K562 (cell line): ENCODE data around the gene PRR29. TPM values are rescaled to one million over a fixed set of nuclear protein-coding genes. Genes with fewer than 3 reads are reported as not detected.

Experiments
- ATAC-seq: fragments of 200-7000 bp; cut with Tn5 transposase; 3 replicates; pipeline ENCODE4 v1.9.1; 2020; ENCODE audit warnings: moderate library complexity
- BruUV-seq: library from RNA; stranded (reverse); fragments of 400-500 nt; replicated peaks from 2 replicates; lab custom pipeline; 2021; lab: Mats Ljungman, UMichigan
- CTCF ChIA-PET: fragments of 300-600 bp; formaldehyde crosslinking; extraction: SDS; loops from one replicate; lab custom pipeline; 2021; ENCODE audit warnings: low intra/inter-chr PET ratio; lab: Yijun Ruan, JAX
- POLR2A ChIA-PET: fragments of 300-600, 350-650 bp; sonication (Branson Sonifier 250); formaldehyde crosslinking; extraction: SDS; loops from one replicate; lab custom pipeline; 2021; ENCODE audit warnings: antibody characterized with exemption, inconsistent platforms; lab: Yijun Ruan, JAX
- DNase-seq, 4 experiments: peaks; one replicate each; pipeline versions ENCODE4 v3.0.0 to v3.0.0-alpha.2; 2011 to 2018; ENCODE audit warnings: low spot score in 3 of 4, mixed read lengths in 3 of 4; ENCODE audit errors: extremely low read depth in 1 of 4
- FAIRE-seq: peaks from 2 replicates; lab custom pipeline; 2011; peaks lifted over from hg19 to GRCh38; lab: Jason Lieb, UNC
- H2AFZ ChIP-seq: 2 replicates; pipeline ENCODE4 v1.6.0; 2011; ENCODE audit warnings: low read depth, low read length, control low read depth, inconsistent platforms
- H3K27ac ChIP-seq: fragments of 200-600 bp; 3 replicates; pipeline ENCODE4 v1.8.0; 2011; ENCODE audit warnings: low read depth, mild to moderate bottlenecking, control low read depth, inconsistent platforms, low read length, moderate library complexity, mixed read lengths; ENCODE audit errors: extremely low read depth
- H3K27me3 ChIP-seq, 2 experiments: fragments of 300-600 bp in 1 of 2; 2 replicates in 1 of 2; 3 replicates in 1 of 2; pipeline versions ENCODE4 v1.6.0 to v1.8.0; 2011; ENCODE audit warnings: inconsistent platforms in 2 of 2, low read length in 2 of 2, mild to moderate bottlenecking in 1 of 2, mixed read lengths in 1 of 2, moderate library complexity in 1 of 2; ENCODE audit not compliant: control insufficient read depth in 2 of 2, insufficient read depth in 2 of 2
- H3K36me3 ChIP-seq: fragments of 300-600 bp; 3 replicates; pipeline ENCODE4 v1.8.0; 2011; ENCODE audit warnings: mild to moderate bottlenecking, low read length, inconsistent platforms; ENCODE audit not compliant: control insufficient read depth, insufficient read depth
- H3K4me1 ChIP-seq, 2 experiments: fragments of 200-600 bp in 1 of 2; replicated peaks in 1 of 2; 2 replicates in 1 of 2; 3 replicates in 1 of 2; pipeline versions ENCODE4 v1.5.1 to v1.8.0; 2011; ENCODE audit warnings: inconsistent platforms in 2 of 2, low read length in 2 of 2, mild to moderate bottlenecking in 1 of 2, mixed read lengths in 1 of 2, moderate library complexity in 1 of 2; ENCODE audit not compliant: control insufficient read depth in 2 of 2, insufficient read depth in 2 of 2
- H3K4me2 ChIP-seq: 2 replicates; pipeline ENCODE4 v1.6.1; 2011; ENCODE audit warnings: low read length, control low read depth, inconsistent platforms, mixed read lengths; ENCODE audit not compliant: insufficient read depth
- H3K4me3 ChIP-seq: fragments of 200-600 bp; sonication (generic), shearing (Covaris generic); 2 replicates; pipeline ENCODE4 v1.5.1; 2016; ENCODE audit warnings: control low read depth, inconsistent platforms
- H3K79me2 ChIP-seq: fragments of 200-600 bp; 3 replicates; pipeline ENCODE4 v1.8.0; 2011; ENCODE audit warnings: low read length, inconsistent platforms; ENCODE audit not compliant: control insufficient read depth, insufficient read depth
- H3K9ac ChIP-seq, 2 experiments: 2 replicates each; pipeline versions ENCODE4 v1.6.0 to v1.6.1; 2011; ENCODE audit warnings: low read depth in 2 of 2, low read length in 2 of 2, control low read depth in 1 of 2, inconsistent platforms in 1 of 2, mild to moderate bottlenecking in 1 of 2, mixed read lengths in 1 of 2; ENCODE audit not compliant: insufficient read depth in 1 of 2
- H3K9me1 ChIP-seq: one replicate; pipeline ENCODE4 v1.6.0; 2011; ENCODE audit warnings: inconsistent platforms, mild to moderate bottlenecking, low read length, moderate library complexity; ENCODE audit not compliant: control insufficient read depth, insufficient read depth
- H3K9me3 ChIP-seq: replicated peaks from 2 replicates; pipeline ENCODE4 v1.5.1; 2011; ENCODE audit warnings: low read depth, low read length, inconsistent platforms; ENCODE audit not compliant: control insufficient read depth, insufficient read depth
- H4K20me1 ChIP-seq: replicated peaks from 2 replicates; pipeline ENCODE4 v1.6.1; 2011; ENCODE audit warnings: low read length, inconsistent platforms, mixed read lengths; ENCODE audit not compliant: control insufficient read depth, insufficient read depth
- ARID3A ChIP-seq: IDR thresholded peaks from 2 replicates; pipeline ENCODE4 v1.6.1; 2012; ENCODE audit warnings: low read depth, low read length, improper control_type of control experiment, borderline replicate concordance
- BCL6 ChIP-seq: fragments of 250-450 bp; sonication (Bioruptor Pico); IDR thresholded peaks from 2 replicates; pipeline ENCODE4 v1.4.0; 2020
- BCOR ChIP-seq: fragments of 450-650 bp; IDR thresholded peaks from 2 replicates; pipeline ENCODE4 v1.6.1; 2016
- CEBPG ChIP-seq, 3 experiments: fragments of 200-800 bp in 1 of 3; sonication (Bioruptor generic) in 1 of 3; sonication (generic) in 1 of 3; formaldehyde crosslinking in 1 of 3; IDR thresholded peaks in 2 of 3; conservative IDR thresholded peaks in 1 of 3; 2 replicates each; pipeline versions ENCODE4 v1.6.1 to v1.8.0; 2016 to 2022; ENCODE audit warnings: missing compliant biosample characterization in 2 of 3, missing genetic modification characterization in 2 of 3, mild to moderate bottlenecking in 1 of 3, missing genetic modification reagents in 1 of 3
- CHCHD3 ChIP-seq: fragments of 250-450 bp; sonication (Bioruptor Pico); IDR thresholded peaks from 2 replicates; pipeline ENCODE4 v2.1.2; 2022; ENCODE audit warnings: mild to moderate bottlenecking
- CREM ChIP-seq: IDR thresholded peaks from 2 replicates; pipeline ENCODE4 v1.6.1; 2014; ENCODE audit warnings: antibody characterized with exemption, low read depth
- CTCFL ChIP-seq: IDR thresholded peaks from 2 replicates; pipeline ENCODE4 v1.6.1; 2011; ENCODE audit warnings: borderline replicate concordance, low read depth, mild to moderate bottlenecking, moderate library complexity, low read length; ENCODE audit not compliant: insufficient read depth, poor library complexity, severe bottlenecking
- GTF2F1 ChIP-seq: IDR thresholded peaks from 2 replicates; pipeline ENCODE4 v1.6.1; 2011; ENCODE audit warnings: low read depth, low read length, improper control_type of control experiment
- HES1 ChIP-seq: fragments of 450-650 bp; IDR thresholded peaks from 2 replicates; pipeline ENCODE4 v1.6.1; 2016; ENCODE audit warnings: low read depth, mild to moderate bottlenecking, moderate library complexity
- MEF2D ChIP-seq: conservative IDR thresholded peaks from 2 replicates; pipeline ENCODE4 v1.6.1; 2016; ENCODE audit warnings: low read depth, missing genetic modification characterization, missing compliant biosample characterization
- NR2C1 ChIP-seq, 2 experiments: fragments of 450-650 bp; IDR thresholded peaks; 2 replicates each; pipeline ENCODE4 v1.6.1; 2017; ENCODE audit warnings: mild to moderate bottlenecking in 2 of 2, antibody characterized with exemption in 1 of 2, inconsistent platforms in 1 of 2, missing compliant biosample characterization in 1 of 2, missing genetic modification characterization in 1 of 2
- RB1 ChIP-seq: fragments of 450-650 bp; IDR thresholded peaks from 2 replicates; pipeline ENCODE4 v1.6.1; 2017; ENCODE audit warnings: low read depth, mild to moderate bottlenecking
- RBM25 ChIP-seq: fragments of 200-400 bp; formaldehyde crosslinking; IDR thresholded peaks from 2 replicates; pipeline ENCODE4 v1.6.1; 2018; ENCODE audit warnings: low read length, low read depth, moderate library complexity; ENCODE audit not compliant: severe bottlenecking
- RUNX1 ChIP-seq: sonication (generic); IDR thresholded peaks from 2 replicates; pipeline ENCODE4 v1.6.1; 2016; ENCODE audit warnings: antibody characterized with exemption, low read depth
- SIN3A ChIP-seq, 2 experiments: fragments of 150-350 bp in 1 of 2; IDR thresholded peaks; 2 replicates each; pipeline ENCODE4 v1.6.1; 2011 to 2016; ENCODE audit warnings: borderline replicate concordance in 2 of 2, low read depth in 2 of 2, low read length in 2 of 2, mild to moderate bottlenecking in 2 of 2, moderate library complexity in 2 of 2; ENCODE audit not compliant: control insufficient read depth in 1 of 2
- SRSF9 ChIP-seq: fragments of 200-400 bp; formaldehyde crosslinking; IDR thresholded peaks from 2 replicates; pipeline ENCODE4 v1.6.1; 2017; ENCODE audit warnings: low read depth, low read length, borderline replicate concordance
- STAT5A ChIP-seq: IDR thresholded peaks from 2 replicates; pipeline ENCODE4 v1.6.1; 2012; ENCODE audit warnings: low read length, inconsistent platforms, borderline replicate concordance
- TEAD4 ChIP-seq, 2 experiments: sonication (generic) in 1 of 2; formaldehyde crosslinking in 1 of 2; IDR thresholded peaks; 2 replicates each; pipeline versions ENCODE4 v1.6.1 to v1.8.0; 2012 to 2022; ENCODE audit warnings: borderline replicate concordance in 1 of 2, inconsistent platforms in 1 of 2, low read length in 1 of 2, mild to moderate bottlenecking in 1 of 2, missing genetic modification reagents in 1 of 2
- WGBS: fragments of 100-300 bp; shearing (Covaris generic); methylation state at CpG from one replicate; pipeline ENCODE4 v1.1.6; 2016; ENCODE audit warnings: low coverage, mixed read lengths; ENCODE audit not compliant: insufficient coverage; ENCODE audit errors: missing lambda C conversion rate; 5-methylcytosine and 5-hydroxymethylcytosine counted together
- in situ Hi-C: fragments of 300-500 bp; cut with MboI; formaldehyde crosslinking; loops from 4 replicates; pipeline ENCODE4 v1.15.0; 2018; ENCODE audit warnings: inconsistent platforms, mixed read lengths
- intact Hi-C: fragments of 100-400 bp; cut with micrococcal nuclease; formaldehyde crosslinking; loops from 2 replicates; pipeline ENCODE4 v1.14.2; 2022
- polyA plus RNA-seq, 8 experiments: library from polyadenylated mRNA; depleted of rRNA in 4 of 8; stranded (reverse) in 5 of 8; unstranded in 3 of 8; fragments of >200 nt; fragmentation: Nextera tagmentation in 2 of 8; fragmentation: Illumina TruSeq in 1 of 8; extraction: Ambion mirVana in 2 of 8; extraction: Trizol in 1 of 8; gene quantifications; 2 replicates each; pipeline versions ENCODE4 v1.2.1 to v1.2.3, GENCODE V29; 2011 to 2014; ENCODE audit warnings: inconsistent platforms in 1 of 8, missing spikeins in 1 of 8
- total RNA-seq, 7 experiments: library from RNA; depleted of rRNA in 6 of 7; stranded (reverse); fragments of >200 nt in 6 of 7; fragmentation: Illumina TruSeq in 2 of 7; extraction: Trizol in 2 of 7; gene quantifications; 2 replicates each; pipeline versions ENCODE4 v1.2.1 to v1.2.3, GENCODE V29; 2011 to 2021; ENCODE audit warnings: low replicate concordance in 1 of 7

The PRR29 gene
- total and polyA plus RNA-seq, 9 of the 15 experiments (the other 6 are each of a cell fraction or from before 2014, with no cell fraction given) = 0.08 to 0.58 (median 0.15) TPM; not detected in 5

- DNase-seq (no peak), ATAC-seq (no peak), FAIRE-seq (no peak)
- H3K4me2 ChIP-seq = no peak overlapping the region
- CTCF ChIA-PET = no interaction called here
- no peaks in the 10 kb centered on the region for H3K9me1 ChIP-seq
- H3K9me3 ChIP-seq = no peaks in the 10 kb centered on the region
- POLR2A ChIA-PET = interaction anchor here (0.6 kb wide), 1 partner anchor 246 kb away, joined by 3 read pairs; no protein-coding TSS in a partner anchor
- no peaks in the 10 kb centered on the region for H3K27me3 ChIP-seq
- peaks cover 22% of the 10 kb centered on the region for H3K79me2 ChIP-seq
- H3K27ac ChIP-seq = no peak overlapping the region
- H3K9ac ChIP-seq = peak overlapping the region in 1 of 2 experiments; percentile 70; a peak in 1 of 4 replicates
- peaks cover 19 to 39% of the 10 kb centered on the region in 2 experiments for H3K4me1 ChIP-seq
- 88% methylated on average over 5 of the region's 5 CpGs for WGBS
- H3K36me3 ChIP-seq = peaks cover 22% of the 10 kb centered on the region
- H2AFZ ChIP-seq = no peak overlapping the region
- H4K20me1 ChIP-seq = no peaks in the 10 kb centered on the region
- in situ Hi-C loops (no loop called here), intact Hi-C loops (no loop called here)
- BruUV-seq = no TSS peak
- no peak overlapping the region for H3K4me3 ChIP-seq
- no peak for TF ChIP-seq CREM
- TF ChIP-seq BCL6 (CRISPR knock-in tag) = no peak
- TF ChIP-seq CHCHD3 (CRISPR knock-in tag) = no peak
- TF ChIP-seq CTCFL = no peak
- peak; percentile 82 for TF ChIP-seq RBM25
- no peak for TF ChIP-seq SIN3A (IDR thresholded peaks at IDR 0.05; ENCODE audit: borderline replicate concordance in 2 of 2, control insufficient read depth in 1 of 2, low read depth in 2 of 2, low read length in 2 of 2)
- no peak for TF ChIP-seq SRSF9
- no peak for TF ChIP-seq MEF2D (tag)
- TF ChIP-seq CEBPG (CRISPR knock-in tag; IDR thresholded peaks at IDR 0.05) = no peak
- TF ChIP-seq CEBPG (tag; conservative IDR thresholded peaks at IDR 0.05 in 1 of 2, IDR thresholded peaks at IDR 0.05 in 1 of 2) = no peak
- no peak for TF ChIP-seq GTF2F1
- TF ChIP-seq ARID3A = no peak
- TF ChIP-seq NR2C1 (IDR thresholded peaks at IDR 0.05) = no peak
- no peak for TF ChIP-seq NR2C1 (tag; IDR thresholded peaks at IDR 0.05)
- peak; percentile 74 for TF ChIP-seq BCOR
- TF ChIP-seq HES1 = no peak
- no peak for TF ChIP-seq RB1
- TF ChIP-seq TEAD4 (IDR thresholded peaks at IDR 0.05; ENCODE audit: low read length) = no peak
- no peak for TF ChIP-seq TEAD4 (CRISPR knock-in tag; IDR thresholded peaks at IDR 0.05; ENCODE audit: borderline replicate concordance)
- TF ChIP-seq STAT5A = no peak
- TF ChIP-seq RUNX1 = no peak
These were observed 10.2 kb downstream of the PRR29 start for GRCh38 chr17:64008346-64008745.
